ELF-1 (cell line): ENCODE results near the gene OR2T11.
"Not testable (repeated sequence)": the region's sequence is repeated elsewhere in the genome, so short reads cannot be mapped to it uniquely, and the experiment has no call there.

ENCODE experiments used
- DNase-seq: peaks from one replicate; pipeline ENCODE4 v3.0.0-alpha.2; 2016; ENCODE audit warnings: low read depth, low spot score

Gene OR2T11

DNA sequence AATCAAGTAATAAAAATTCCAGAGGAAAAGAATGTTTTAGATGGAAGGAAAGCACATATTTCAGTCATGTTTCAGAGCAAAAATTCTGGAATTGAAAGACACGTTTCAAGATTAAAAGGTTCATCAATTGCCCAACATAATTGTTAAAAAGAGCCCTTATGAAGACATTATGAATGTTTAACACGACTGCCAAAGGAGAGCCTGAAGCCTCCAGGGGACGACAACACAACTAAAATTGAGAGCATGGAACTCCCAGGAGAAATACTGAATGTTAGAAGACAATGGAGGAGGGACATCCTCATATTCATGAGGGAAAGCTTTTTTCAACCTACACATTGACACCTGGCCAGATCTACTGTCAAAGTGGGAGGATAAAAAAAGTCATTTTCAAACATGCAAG, 16.0 kb downstream of the OR2T11 start:
- DNase-seq: peak; percentile 15

DNA sequence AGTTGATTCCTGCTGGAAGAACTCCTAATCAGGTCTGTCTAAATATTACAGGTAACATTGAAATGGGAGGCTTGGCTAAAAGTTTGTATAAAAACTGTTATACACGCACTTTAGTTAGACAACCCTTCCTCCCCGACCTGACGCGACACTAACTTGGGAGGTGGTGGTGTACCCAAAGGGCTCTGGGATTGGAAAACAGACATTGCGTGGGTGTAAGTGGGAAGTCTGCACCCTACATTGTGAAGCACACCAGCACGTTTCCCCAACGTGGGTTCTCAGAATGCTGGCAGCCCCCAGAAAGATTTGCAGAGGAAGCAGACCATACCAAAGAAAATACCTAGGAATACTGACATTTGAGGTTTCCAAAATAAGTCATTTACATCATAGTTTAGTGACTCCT, 16.8 kb downstream of the OR2T11 start:
- no peak for DNase-seq

DNA sequence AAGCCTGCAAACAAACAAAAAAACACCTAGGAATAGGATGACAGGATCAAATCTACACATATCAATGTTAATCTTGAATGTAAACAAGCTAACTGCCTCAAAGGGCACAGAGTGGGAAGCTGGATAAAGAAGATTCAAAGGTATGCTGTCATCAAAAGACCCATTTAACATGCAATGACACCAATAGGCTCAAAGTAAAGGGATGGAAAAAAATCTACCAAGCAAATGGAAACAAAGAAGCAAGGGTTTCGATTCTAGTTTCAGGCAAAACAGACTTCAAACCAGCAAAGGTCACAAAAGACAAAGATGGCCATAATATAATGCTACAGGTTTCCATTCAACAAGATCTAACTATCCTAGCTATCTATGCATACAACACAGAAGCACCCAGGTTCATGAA, 21.1 kb downstream of the OR2T11 start:
- no peak for DNase-seq

DNA sequence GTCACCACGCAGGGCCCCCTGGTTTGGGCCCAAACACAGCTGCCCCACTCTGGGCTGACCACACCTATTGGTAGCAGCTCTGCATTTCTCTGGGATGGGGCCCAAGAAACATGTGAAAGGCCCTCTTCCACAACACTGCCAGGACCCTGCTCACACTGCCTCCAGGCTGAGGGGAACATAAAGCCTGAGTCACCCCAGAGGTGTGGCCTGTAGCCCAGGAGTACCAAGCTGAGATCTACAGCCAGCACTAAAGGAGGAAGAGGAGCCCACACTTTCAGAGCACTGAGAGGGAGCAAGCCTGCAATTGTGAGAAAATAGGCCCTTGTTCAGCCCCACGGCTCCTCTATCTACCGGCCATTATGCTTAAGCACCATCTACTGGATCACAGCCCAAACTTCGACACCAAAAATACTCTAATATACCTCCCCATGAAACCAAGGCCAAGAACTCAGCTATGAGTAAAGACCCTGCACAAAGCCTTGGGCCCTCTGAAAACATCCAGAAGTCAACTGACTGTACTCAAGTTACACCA, 22.9 kb downstream of the OR2T11 start:
- no peak for DNase-seq

DNA sequence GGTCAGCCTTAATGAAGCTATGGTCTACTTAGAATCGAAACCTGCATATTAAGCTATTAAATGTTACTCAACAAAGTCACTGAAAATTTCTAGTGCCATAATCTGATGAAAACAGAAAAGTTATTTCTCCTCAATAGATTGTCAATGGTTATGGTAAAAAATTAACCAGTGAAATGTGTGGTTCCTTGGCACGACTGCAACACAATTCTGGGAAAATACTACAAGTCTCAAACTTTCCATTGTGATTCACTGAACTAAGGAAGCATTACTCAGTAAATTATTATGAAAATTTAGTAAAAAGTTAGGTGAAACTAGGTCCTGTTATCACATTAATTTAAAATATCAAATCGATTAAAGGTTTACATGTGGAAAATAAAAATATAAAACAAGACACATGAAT, 24.6 kb downstream of the OR2T11 start:
- DNase-seq: no peak

DNA sequence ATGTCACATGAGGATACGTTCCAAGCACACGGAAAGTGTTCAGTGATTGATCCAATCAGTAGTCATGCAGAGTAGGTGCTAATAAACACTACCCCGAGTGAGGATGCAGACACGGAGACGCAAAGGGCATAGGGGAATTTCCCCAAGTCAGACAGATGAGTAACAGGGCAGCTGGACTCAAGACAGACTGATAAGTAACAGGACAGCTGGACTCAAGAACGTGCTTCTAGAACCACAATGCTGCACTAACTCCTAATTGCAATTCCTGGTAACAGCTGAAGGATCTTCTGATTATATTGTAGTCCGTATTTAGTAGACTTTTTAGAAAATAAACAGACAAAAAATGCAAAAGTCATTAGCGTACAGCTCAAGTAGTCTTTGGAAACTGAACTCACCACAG, 35.5 kb downstream of the OR2T11 start:
- no peak for DNase-seq

DNA sequence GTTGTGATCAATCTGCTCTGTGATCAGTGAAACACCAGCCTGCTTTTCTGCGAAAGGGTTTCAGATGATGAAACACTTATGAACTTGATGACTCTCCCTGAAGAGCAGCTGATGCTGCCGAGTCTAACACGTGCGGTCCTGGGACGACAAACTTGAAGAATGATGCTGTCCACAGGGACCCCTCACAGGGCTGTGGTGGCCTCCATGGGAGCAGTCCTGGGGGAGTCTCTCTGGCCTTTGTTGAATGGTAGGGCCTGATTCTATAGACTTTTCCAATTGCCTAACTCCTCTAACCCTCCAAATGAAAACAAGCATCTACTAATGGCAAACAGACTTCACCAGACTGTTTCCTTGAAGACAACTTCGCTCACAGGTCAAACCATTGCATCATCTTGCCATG, 37.3 kb downstream of the OR2T11 start, which contains the start of gene OR2T10:
Gene OR2T10, minus strand, starts transcription at position 112 of the 400 bp plus-strand sequence. CDS start 3,932 bp downstream, outside the sequence.
- DNase-seq: no peak

DNA sequence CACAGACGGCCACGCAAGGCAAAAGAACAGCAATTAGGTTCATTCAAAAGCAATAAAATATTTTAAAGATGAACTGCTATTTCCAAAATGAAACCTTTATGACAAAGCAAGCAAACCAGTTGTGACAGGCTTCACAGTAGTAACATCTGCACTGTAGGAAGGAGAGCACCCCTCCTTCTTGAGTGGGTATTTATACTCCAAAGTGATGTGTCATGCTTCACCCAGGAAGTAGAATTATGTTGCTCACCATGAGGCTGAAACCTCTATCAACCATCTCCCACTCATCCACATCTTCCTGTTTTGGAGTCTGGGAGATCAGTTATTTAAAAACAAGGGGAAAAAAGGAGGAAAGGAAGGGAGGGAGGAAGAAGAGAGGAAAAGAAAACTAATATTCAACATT, 38.3 kb downstream of the OR2T11 start:
- DNase-seq: no peak

DNA sequence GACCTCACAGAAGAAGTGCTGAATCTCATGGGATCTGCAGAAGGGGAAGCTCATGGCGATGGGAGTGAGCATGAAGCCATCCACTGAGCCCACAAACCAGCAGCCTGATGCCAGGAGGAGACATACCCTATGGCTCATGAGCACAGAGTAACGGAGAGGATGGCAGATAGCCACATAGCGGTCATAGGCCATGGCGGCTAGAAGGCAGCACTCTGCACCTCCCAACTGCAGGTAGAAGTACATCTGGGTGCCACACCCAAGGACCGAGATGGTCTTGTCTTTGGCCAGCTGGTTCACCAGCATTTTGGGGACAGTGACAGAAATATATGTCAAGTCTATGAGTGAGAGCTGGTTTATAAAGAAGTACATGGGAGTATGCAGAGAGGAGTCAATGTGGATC, 41.7 kb downstream of the OR2T11 start:
- DNase-seq: no peak

DNA sequence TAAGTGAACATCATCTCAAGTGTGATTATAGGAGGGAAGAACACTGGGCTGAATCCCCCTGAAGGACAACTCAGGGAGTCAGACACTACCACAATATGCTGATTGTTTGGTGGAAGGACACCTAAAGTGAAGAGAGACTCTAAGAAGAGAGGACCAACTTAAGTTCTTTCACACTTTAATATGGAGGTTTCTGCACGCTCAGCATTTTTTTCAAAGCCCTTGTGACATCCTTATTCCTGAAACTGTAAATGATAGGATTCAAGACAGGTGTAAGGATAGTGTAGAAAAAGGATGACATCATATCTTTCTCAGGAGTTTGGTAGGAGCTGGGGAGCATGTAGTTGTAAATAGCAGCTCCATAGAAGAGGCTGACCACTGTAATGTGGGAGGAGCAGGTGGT, 42.2 kb downstream of the OR2T11 start:
- no peak for DNase-seq

DNA sequence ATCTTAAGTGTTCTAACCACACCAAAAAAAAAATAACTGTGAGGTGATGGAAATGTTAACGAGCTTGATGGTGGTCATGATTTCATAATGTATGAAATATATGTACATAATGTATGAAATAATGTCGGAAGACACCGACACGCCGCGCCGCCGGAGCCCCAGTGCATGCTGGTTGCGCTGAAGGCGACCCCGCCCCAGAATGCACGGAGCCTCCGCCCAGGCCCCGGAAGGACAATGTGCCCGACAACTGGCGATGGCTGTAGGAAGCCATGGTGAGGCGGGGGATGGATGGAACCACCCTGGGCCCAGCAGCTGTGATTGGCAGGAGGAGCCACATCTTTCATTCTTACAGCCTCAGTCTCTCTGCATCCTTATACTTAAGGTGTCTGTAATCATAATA, 44.8 kb downstream of the OR2T11 start:
- DNase-seq: no peak

DNA sequence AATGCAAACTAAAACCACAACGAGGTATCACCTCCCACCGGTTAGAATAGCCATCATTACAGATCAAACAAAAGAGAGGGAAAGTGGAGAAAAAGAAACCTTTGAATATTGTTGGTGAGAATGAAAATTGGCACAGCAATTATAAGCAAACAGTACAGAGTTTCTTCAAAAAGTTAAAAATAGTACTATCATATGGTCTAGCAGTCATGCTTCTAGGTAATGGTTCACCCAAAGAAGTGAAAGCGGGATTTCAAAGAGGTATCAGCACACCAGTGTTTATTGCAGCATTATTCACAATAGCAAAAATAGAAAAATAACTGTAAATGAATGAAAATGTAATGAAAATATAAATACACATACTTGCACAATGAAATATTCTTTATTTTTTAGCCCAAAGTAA, 45.6 kb downstream of the OR2T11 start:
- no peak for DNase-seq

DNA sequence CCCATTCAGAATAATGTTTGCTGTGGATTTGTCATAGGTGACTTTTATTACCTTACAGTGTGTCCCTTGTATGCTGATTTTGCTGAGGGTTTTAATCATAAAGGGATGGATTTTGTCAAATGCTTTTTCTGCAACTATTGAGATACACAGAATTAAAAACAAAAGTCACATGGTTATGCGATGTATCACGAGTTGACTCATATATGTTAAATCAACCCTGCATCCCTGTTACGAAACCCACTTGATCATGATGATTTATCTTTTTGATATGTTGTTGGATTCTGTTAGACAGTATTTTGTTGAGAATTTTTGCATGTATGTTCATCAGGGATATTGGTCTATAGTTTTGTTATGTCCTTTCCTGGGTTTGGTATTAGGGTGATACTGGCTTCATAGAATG, 49.6 kb downstream of the OR2T11 start:
- no peak for DNase-seq

DNA sequence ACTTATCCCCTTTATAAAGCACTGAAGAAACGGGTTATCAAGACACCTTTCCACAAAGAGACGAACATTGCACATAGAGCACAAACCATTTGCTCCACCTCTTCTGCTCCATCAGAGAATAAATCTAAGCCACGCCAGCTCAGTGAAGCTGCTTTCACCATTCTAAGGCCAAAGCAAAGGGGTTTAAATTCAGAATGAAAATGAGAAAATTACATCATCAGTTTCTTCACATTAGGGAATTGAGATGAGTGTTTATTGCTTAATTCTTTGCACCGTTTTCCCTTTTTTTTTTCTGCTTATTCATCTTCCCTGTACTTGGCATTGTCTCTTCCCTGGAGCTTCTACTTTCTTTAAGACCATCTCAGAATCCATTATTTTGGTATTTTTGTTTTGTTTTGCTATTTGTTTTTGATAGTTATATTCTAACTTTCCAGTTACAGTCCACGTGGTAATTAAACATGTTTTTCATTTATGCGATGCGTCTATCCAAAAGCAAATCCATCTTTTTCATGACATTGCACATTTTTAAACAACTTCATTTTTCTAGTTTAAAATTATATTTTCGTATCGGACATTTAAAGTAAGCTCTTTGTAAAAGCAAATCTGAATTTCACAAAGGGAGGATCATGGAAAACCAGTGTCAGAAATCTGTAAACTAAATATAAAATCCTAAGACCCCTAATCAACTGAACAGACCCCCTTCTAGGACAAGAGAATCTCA, 58.5 kb downstream of the OR2T11 start:
- DNase-seq: no peak

DNA sequence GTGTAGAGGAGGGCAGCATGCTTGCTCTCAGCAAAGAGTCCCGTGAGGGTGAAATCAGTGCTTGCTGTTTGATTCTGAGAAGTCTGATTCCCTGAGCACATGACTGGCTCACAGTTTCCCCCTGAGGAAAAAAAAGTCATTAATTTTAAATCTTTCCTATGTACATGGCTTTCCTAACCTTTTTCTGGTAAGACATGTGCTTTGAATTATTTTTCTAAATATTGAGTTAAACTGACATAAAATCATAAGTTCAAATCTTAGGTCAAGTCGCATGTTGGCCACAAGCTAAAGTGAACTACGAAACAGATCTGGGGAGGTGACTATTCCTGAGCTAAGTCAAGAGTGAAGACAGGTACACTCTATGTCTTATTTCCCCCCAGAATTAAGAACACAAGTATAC, 60.2 kb downstream of the OR2T11 start, which contains the start of gene OR2T34:
Gene OR2T34, minus strand, starts transcription at position 101 of the 400 bp plus-strand sequence. Its CDS starts 0 bp downstream, at position 101.
- DNase-seq: not testable (repeated sequence)

DNA sequence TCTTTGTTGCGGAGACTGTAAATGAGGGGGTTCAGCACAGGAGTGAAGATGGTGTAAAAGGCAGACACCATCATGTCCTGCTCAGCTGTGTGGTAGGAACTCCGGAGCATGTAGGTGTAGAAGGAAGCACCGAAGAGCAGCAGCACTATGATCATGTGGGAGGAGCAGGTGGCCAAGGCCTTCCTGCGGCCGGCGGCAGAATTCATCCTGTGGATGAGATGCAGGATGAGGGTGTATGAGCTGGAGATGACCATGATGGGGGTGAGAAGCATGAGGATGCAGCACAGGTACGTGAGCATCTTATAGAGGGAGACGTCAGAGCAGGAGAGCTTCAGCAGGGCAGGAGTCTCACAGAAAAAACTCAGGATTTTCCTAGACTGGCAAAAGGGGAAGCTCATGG, 61.0 kb downstream of the OR2T11 start:
- not testable (repeated sequence) for DNase-seq
